ENCODE measurements around the gene ADAMTS6.

Gene ADAMTS6

DNA sequence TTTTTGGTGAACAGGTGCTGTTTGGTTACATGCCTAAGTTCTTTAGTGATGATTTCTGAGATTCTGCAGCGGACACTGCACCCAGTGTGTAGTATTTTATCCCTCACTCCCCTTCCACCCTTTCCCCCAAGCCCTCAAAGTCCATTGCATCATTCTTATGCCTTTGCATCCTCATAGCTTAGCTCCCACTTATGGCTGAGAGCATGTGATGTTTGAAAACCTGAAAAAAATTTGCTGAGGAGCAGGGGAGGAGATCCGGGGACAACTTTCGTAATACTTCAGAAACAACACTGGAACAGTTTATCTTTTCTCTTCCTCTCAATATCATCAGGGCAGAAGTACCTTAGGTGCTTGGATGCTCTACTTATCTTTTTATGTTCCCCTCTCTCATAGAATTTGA lies 226.4 kb downstream of the ADAMTS6 start:
- TF ChIP-seq, protein P1, sequence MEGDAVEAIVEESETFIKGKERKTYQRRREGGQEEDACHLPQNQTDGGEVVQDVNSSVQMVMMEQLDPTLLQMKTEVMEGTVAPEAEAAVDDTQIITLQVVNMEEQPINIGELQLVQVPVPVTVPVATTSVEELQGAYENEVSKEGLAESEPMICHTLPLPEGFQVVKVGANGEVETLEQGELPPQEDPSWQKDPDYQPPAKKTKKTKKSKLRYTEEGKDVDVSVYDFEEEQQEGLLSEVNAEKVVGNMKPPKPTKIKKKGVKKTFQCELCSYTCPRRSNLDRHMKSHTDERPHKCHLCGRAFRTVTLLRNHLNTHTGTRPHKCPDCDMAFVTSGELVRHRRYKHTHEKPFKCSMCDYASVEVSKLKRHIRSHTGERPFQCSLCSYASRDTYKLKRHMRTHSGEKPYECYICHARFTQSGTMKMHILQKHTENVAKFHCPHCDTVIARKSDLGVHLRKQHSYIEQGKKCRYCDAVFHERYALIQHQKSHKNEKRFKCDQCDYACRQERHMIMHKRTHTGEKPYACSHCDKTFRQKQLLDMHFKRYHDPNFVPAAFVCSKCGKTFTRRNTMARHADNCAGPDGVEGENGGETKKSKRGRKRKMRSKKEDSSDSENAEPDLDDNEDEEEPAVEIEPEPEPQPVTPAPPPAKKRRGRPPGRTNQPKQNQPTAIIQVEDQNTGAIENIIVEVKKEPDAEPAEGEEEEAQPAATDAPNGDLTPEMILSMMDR (IDR thresholded peaks at IDR 0.05; ENCODE audit: low read depth, low read length, missing control alignments): no peak
- no peaks in the 10 kb centered on the region for H3K36me3 ChIP-seq (replicated peaks)
- no peak overlapping the region for H3K4me3 ChIP-seq (ENCODE audit: low read depth, low read length)
- H3K27ac ChIP-seq: no peak overlapping the region
- no peaks in the 10 kb centered on the region for H3K27me3 ChIP-seq (replicated peaks)
- DNase-seq: no peak
- in situ Hi-C loops (cut with HindIII; ENCODE audit: low pct_ligation_motif_present, low sequenced_read_pairs): no loop called here

GRCh38 chr5:65252977-65253376 lies 228.7 kb downstream of the ADAMTS6 start:
- in situ Hi-C loops (cut with HindIII; ENCODE audit: low pct_ligation_motif_present, low sequenced_read_pairs): no loop called here

GRCh38 chr5:65248896-65249295 lies 232.8 kb downstream of the ADAMTS6 start:
- H3K27ac ChIP-seq: no peak overlapping the region
- no peaks in the 10 kb centered on the region for H3K36me3 ChIP-seq (replicated peaks)
- no peak overlapping the region for H3K4me3 ChIP-seq (ENCODE audit: low read depth, low read length)
- no peaks in the 10 kb centered on the region for H3K27me3 ChIP-seq (replicated peaks)
- TF ChIP-seq, protein P1 (IDR thresholded peaks at IDR 0.05; ENCODE audit: low read depth, low read length, missing control alignments): no peak
- DNase-seq: no peak
- in situ Hi-C loops (cut with HindIII; ENCODE audit: low pct_ligation_motif_present, low sequenced_read_pairs): no loop called here

More at GRCh38 chr5:65252977-65253376, 228.7 kb downstream of the ADAMTS6 start:
- Histone ChIP-seq H3K4me3 (ENCODE audit: low read depth, low read length) (no peak overlapping the region), H3K36me3 (replicated peaks) (no peaks in the 10 kb centered on the region), H3K27ac (no peak overlapping the region), H3K27me3 (replicated peaks) (no peaks in the 10 kb centered on the region)
- no peak for DNase-seq
- TF ChIP-seq, protein P1 (IDR thresholded peaks at IDR 0.05; ENCODE audit: low read depth, low read length, missing control alignments): no peak

- H3K4me3 ChIP-seq (ENCODE audit: low read depth, low read length): no peak overlapping the region
- H3K27ac ChIP-seq: no peak overlapping the region
- in situ Hi-C loops (cut with HindIII; ENCODE audit: low pct_ligation_motif_present, low sequenced_read_pairs): no loop called here
- no peaks in the 10 kb centered on the region for H3K36me3 ChIP-seq (replicated peaks)
- H3K27me3 ChIP-seq (replicated peaks): no peaks in the 10 kb centered on the region
- TF ChIP-seq, protein P1 (IDR thresholded peaks at IDR 0.05; ENCODE audit: low read depth, low read length, missing control alignments): no peak
- DNase-seq: no peak
Measured at GRCh38 chr5:65247594-65247993, 234.1 kb downstream of the ADAMTS6 start.

DNA sequence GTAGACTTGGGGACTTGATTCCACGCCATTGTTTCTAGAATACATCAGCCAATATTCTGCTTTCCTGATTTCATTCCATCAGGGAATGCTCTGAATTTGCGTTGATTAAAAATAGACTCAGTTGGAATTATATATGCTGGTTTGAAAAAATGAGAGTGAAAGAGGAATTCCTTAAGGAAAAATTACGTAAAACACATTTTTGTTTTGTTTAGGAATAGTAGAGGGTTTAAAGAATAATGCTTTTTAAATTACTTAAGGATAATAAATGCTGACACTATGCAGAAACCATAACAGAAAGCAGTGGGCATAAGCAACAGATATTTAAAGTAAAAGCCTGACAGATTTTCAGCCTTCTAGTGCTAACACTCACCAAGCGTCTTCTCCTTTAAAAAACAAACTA lies 235.0 kb downstream of the ADAMTS6 start:
- no peak overlapping the region for H3K27ac ChIP-seq
- no peak overlapping the region for H3K4me3 ChIP-seq (ENCODE audit: low read depth, low read length)
- DNase-seq: no peak
- H3K36me3 ChIP-seq (replicated peaks): peaks cover 3% of the 10 kb centered on the region
- no peaks in the 10 kb centered on the region for H3K27me3 ChIP-seq (replicated peaks)
- TF ChIP-seq, protein P1 (IDR thresholded peaks at IDR 0.05; ENCODE audit: low read depth, low read length, missing control alignments): no peak
- in situ Hi-C loops (cut with HindIII; ENCODE audit: low pct_ligation_motif_present, low sequenced_read_pairs): no loop called here

- H3K36me3 ChIP-seq (replicated peaks): peaks cover 9% of the 10 kb centered on the region
- no peak overlapping the region for H3K27ac ChIP-seq
- no peak for DNase-seq
- no peaks in the 10 kb centered on the region for H3K27me3 ChIP-seq (replicated peaks)
- H3K4me3 ChIP-seq (ENCODE audit: low read depth, low read length): no peak overlapping the region
- in situ Hi-C loops (cut with HindIII; ENCODE audit: low pct_ligation_motif_present, low sequenced_read_pairs): no loop called here
- TF ChIP-seq, protein P1 (IDR thresholded peaks at IDR 0.05; ENCODE audit: low read depth, low read length, missing control alignments): no peak
Measured at GRCh38 chr5:65244031-65244430, 237.7 kb downstream of the ADAMTS6 start.

All from brain microvascular endothelial cell (primary cell).